Left lung (tissue), 14 donors: ENCODE measurements around the gene NEB. TPM values are rescaled to one million over a fixed set of nuclear protein-coding genes. Genes with fewer than 3 reads are reported as not detected.
A peak's percentile ranks its signal among the peaks of the same experiment; 100 is the strongest.

Experiments
- ATAC-seq: fragments of 200-7000 bp; cut with Tn5 transposase; one replicate; pipeline ENCODE4 v1.9.1; 2020; ENCODE audit warnings: moderate library complexity
- DNase-seq, 4 donors: peaks; one replicate each; pipeline ENCODE4 v3.0.0-alpha.2; 2013 to 2020
- H3K27ac ChIP-seq, 2 donors: fragments of 200-600 bp; sonication (generic) in 1 of 2; one replicate each; pipeline versions ENCODE4 v1.5.0 to v1.8.0; 2020 to 2021
- H3K27me3 ChIP-seq, 2 donors: fragments of 200-600 bp; sonication (generic) in 1 of 2; one replicate each; pipeline versions ENCODE4 v1.5.0 to v1.8.0; 2020 to 2021
- H3K36me3 ChIP-seq, 2 donors: fragments of 200-600 bp; sonication (generic) in 1 of 2; one replicate each; pipeline versions ENCODE4 v1.5.0 to v1.8.0; 2020 to 2021
- H3K4me1 ChIP-seq, 2 donors: fragments of 200-600 bp; one replicate each; pipeline ENCODE4 v1.8.0; 2021
- H3K4me3 ChIP-seq, 2 donors: fragments of 200-600 bp; sonication (generic) in 1 of 2; one replicate each; pipeline versions ENCODE4 v1.5.0 to v1.8.0; 2020 to 2021; ENCODE audit warnings: mild to moderate bottlenecking in 1 of 2
- H3K9me3 ChIP-seq, 2 donors: fragments of 200-600 bp; sonication (generic) in 1 of 2; one replicate each; pipeline versions ENCODE4 v1.5.0 to v1.8.0; 2020 to 2021
- CTCF ChIP-seq, 2 donors: fragments of 200-600 bp; sonication (generic) in 1 of 2; IDR thresholded peaks; one replicate each; pipeline versions ENCODE4 v1.5.0 to v1.8.0; 2021; ENCODE audit warnings: antibody characterized with exemption in 2 of 2
- intact Hi-C, 2 donors: fragments of 100-400 bp; cut with DNase I; formaldehyde crosslinking; loops; one replicate each; pipeline versions ENCODE4 v1.11.2 to v1.14.2; 2022
- long read RNA-seq, 12 donors: library from polyadenylated mRNA in 2 of 12; unstranded in 2 of 12; transcript quantifications; one replicate each; pipeline ENCODE4 v2.0.0 and lab custom pipeline, GENCODE V29; 2019 to 2026
- polyA plus RNA-seq, 6 donors: library from polyadenylated mRNA; unstranded; fragments of 120-200 nt; gene quantifications; one replicate each; pipeline ENCODE4 v1.2.1, GENCODE V29; 2013; ENCODE audit not compliant: insufficient read length in 6 of 6
- total RNA-seq, 2 donors: library from RNA; stranded (reverse); fragmentation: NEBNext Ultra II Directional; extraction: Animal tissue kit (Norgen Biotek cat#: 25700); gene quantifications; one replicate each; pipeline ENCODE4 v1.2.1, GENCODE V29; 2021
- donor health status: DM: no; HTN: yes; CAD: no.
- donor health status: DM: no; HTN: no; CAD: no.

Gene NEB
- total RNA-seq, result 1 to 10 TPM; 1.3 to 1.9 TPM
- polyA plus RNA-seq, result 1 to 10 TPM; 5.6 to 9.7 (median 7.2) TPM
- long read RNA-seq, donor 1, result 0 reads
- long read RNA-seq, donor 2, result 0 reads
- long read RNA-seq, donor 3, result 0 reads
- long read RNA-seq, donor 4, result 0 reads
- long read RNA-seq, donor 5, result 0 reads
- long read RNA-seq, donor 6, result 0 reads
- long read RNA-seq, donor 7, result 0 reads
- long read RNA-seq, donor 8, result 0 reads
- long read RNA-seq, donor 9, result 0 reads
- long read RNA-seq, donor 10, result 0 reads
- long read RNA-seq, donor 11, result 0 reads
- long read RNA-seq, donor 12, result 0 reads

- H3K9me3 ChIP-seq, result no peaks in the 10 kb centered on the region
- H3K27me3 ChIP-seq, result no peaks in the 10 kb centered on the region
- no peak for ATAC-seq
- no peak for TF ChIP-seq CTCF (IDR thresholded peaks at IDR 0.05)
- H3K36me3 ChIP-seq, result no peaks in the 10 kb centered on the region
- intact Hi-C loops, result no loop called here
- H3K27ac ChIP-seq, result no peak within 1 kb of the TSS
- DNase-seq, result peak in 2 of 4 donors; percentile 77 to 82
- H3K4me3 ChIP-seq, result no peak within 1 kb of the TSS
- no peaks in the 10 kb centered on the region for H3K4me1 ChIP-seq
Measured at GRCh38 chr2:151733771-151734672, at the start of gene NEB. TSS of gene NEB (minus strand) at chr2:151734476. CDS start at chr2:151733156, 1,320 bp downstream.

GRCh38 chr2:151783133-151783520 lies 48.9 kb upstream of the NEB start:
- Histone ChIP-seq H3K4me3 (no peak overlapping the region), H3K27me3 (no peaks in the 10 kb centered on the region), H3K9me3 (peaks cover 0 to 2% of the 10 kb centered on the region in 2 donors), H3K4me1 (no peaks in the 10 kb centered on the region), H3K27ac (no peak overlapping the region), H3K36me3 (peaks cover 2 to 43% of the 10 kb centered on the region in 2 donors)
- intact Hi-C loops, result no loop called here
- DNase-seq (no peak), ATAC-seq (no peak)
- no peak for TF ChIP-seq CTCF (IDR thresholded peaks at IDR 0.05)

- no peak for TF ChIP-seq CTCF (IDR thresholded peaks at IDR 0.05)
- intact Hi-C loops, result no loop called here
- Histone ChIP-seq H3K4me3 (no peak overlapping the region), H3K36me3 (peaks cover 2 to 44% of the 10 kb centered on the region in 2 donors), H3K27me3 (no peaks in the 10 kb centered on the region), H3K27ac (no peak overlapping the region), H3K4me1 (no peaks in the 10 kb centered on the region), H3K9me3 (peaks cover 0 to 3% of the 10 kb centered on the region in 2 donors)
- ATAC-seq (no peak), DNase-seq (no peak)
Measured at GRCh38 chr2:151782378-151783132, 48.3 kb upstream of the NEB start.

- Histone ChIP-seq H3K27ac (no peak overlapping the region), H3K4me3 (no peak overlapping the region), H3K36me3 (peaks cover 2 to 53% of the 10 kb centered on the region in 2 donors), H3K27me3 (no peaks in the 10 kb centered on the region), H3K4me1 (no peaks in the 10 kb centered on the region), H3K9me3 (peaks cover 0 to 3% of the 10 kb centered on the region in 2 donors)
- TF ChIP-seq CTCF (IDR thresholded peaks at IDR 0.05), result no peak
- ATAC-seq (no peak), DNase-seq (no peak)
- intact Hi-C loops, result no loop called here
Measured at GRCh38 chr2:151781642-151782041, 47.4 kb upstream of the NEB start.
